HG03521 (cell line): ENCODE measurements around the gene KRT33A.

ENCODE experiments used
- ATAC-seq: cut with Tn5 transposase; IDR thresholded peaks from one replicate; pipeline ENCODE4 v1.9.1; 2021; ENCODE audit warnings: mild to moderate bottlenecking, moderate library complexity; ENCODE audit not compliant: unreplicated experiment

KRT33A gene

GRCh38 chr17:41331606-41332005, 19.0 kb downstream of the KRT33A start:
- no peak for ATAC-seq

GRCh38 chr17:41329279-41329948, 21.2 kb downstream of the KRT33A start:
- ATAC-seq, result no peak

GRCh38 chr17:41328207-41328606, 22.4 kb downstream of the KRT33A start:
- no peak for ATAC-seq

GRCh38 chr17:41327411-41328120, 23.1 kb downstream of the KRT33A start:
- no peak for ATAC-seq

- no peak for ATAC-seq
Measured at GRCh38 chr17:41326173-41327145, 24.2 kb downstream of the KRT33A start.

- ATAC-seq, result no peak
Measured at GRCh38 chr17:41325611-41326010, 25.0 kb downstream of the KRT33A start.

- ATAC-seq, result no peak
Measured at GRCh38 chr17:41325126-41325525, 25.5 kb downstream of the KRT33A start.

GRCh38 chr17:41324180-41325075, 26.2 kb downstream of the KRT33A start:
- ATAC-seq, result no peak

- ATAC-seq, result no peak
Measured at GRCh38 chr17:41322903-41323895, 27.4 kb downstream of the KRT33A start.

GRCh38 chr17:41322094-41322902, 28.3 kb downstream of the KRT33A start:
- ATAC-seq, result no peak

GRCh38 chr17:41318231-41318630, 32.4 kb downstream of the KRT33A start:
- no peak for ATAC-seq

GRCh38 chr17:41315814-41316445, 34.7 kb downstream of the KRT33A start:
- ATAC-seq, result no peak

- no peak for ATAC-seq
Measured at GRCh38 chr17:41315204-41315794, 35.3 kb downstream of the KRT33A start, which contains the start of gene KRTAP17-1. TSS of gene KRTAP17-1 (minus strand) at chr17:41315710. CDS start at chr17:41315650, 60 bp downstream.

GRCh38 chr17:41311111-41311510, 39.5 kb downstream of the KRT33A start:
- ATAC-seq, result no peak

- no peak for ATAC-seq
Measured at GRCh38 chr17:41308918-41309359, 41.7 kb downstream of the KRT33A start, which contains the start of gene KRTAP16-1. TSS of gene KRTAP16-1 (minus strand) at chr17:41309309. CDS start at chr17:41309253, 56 bp downstream.

- no peak for ATAC-seq
Measured at GRCh38 chr17:41308251-41308917, 42.2 kb downstream of the KRT33A start.

GRCh38 chr17:41307647-41308046, 43.0 kb downstream of the KRT33A start:
- no peak for ATAC-seq
